ENCODE results near the gene TPP2. TPM values are rescaled to one million over a fixed set of nuclear protein-coding genes. Genes with fewer than 3 reads are reported as not detected.

TPP2 gene
- total and polyA plus RNA-seq, 4 donors, result 14.0 to 55.6 (median 22.4) TPM

- no peaks in the 10 kb centered on the region for H3K36me3 ChIP-seq (ENCODE audit: control insufficient read depth in 4 of 4, insufficient read depth in 3 of 4, low read depth in 1 of 4, low read length in 3 of 4)
- H3K4me3 ChIP-seq (ENCODE audit: low read depth in 1 of 3, low read length in 3 of 3), result no peak overlapping the region
- no peaks in the 10 kb centered on the region for H3K27me3 ChIP-seq (ENCODE audit: control insufficient read depth in 4 of 4, insufficient read depth in 4 of 4, low read length in 3 of 4)
- DNase-seq (ENCODE audit: low spot score), result no peak
- no peaks in the 10 kb centered on the region for H3K9me3 ChIP-seq (ENCODE audit: control insufficient read depth in 4 of 4, low read length in 3 of 4)
- H3K9ac ChIP-seq (ENCODE audit: low read depth in 1 of 2, low read length in 2 of 2), result no peak overlapping the region
- WGBS, result 87% methylated on average over 2 of the region's 2 CpGs
- H3K4me1 ChIP-seq (ENCODE audit: control insufficient read depth in 4 of 4, insufficient read depth in 4 of 4, low read length in 3 of 4), result no peaks in the 10 kb centered on the region
- TF ChIP-seq CTCF (IDR thresholded peaks at IDR 0.05; ENCODE audit: low read depth, low read length, missing input control) (no peak), NR2F2 (IDR thresholded peaks at IDR 0.05) (no peak), EGR1 (IDR thresholded peaks at IDR 0.05; ENCODE audit: low read depth in 2 of 2) (no peak), RXRA (IDR thresholded peaks at IDR 0.05) (no peak), GABPA (IDR thresholded peaks at IDR 0.05 in 1 of 2, conservative IDR thresholded peaks at IDR 0.05 in 1 of 2) (no peak)
- no peak overlapping the region for H3K27ac ChIP-seq (ENCODE audit: low read depth in 1 of 2, low read length in 2 of 2)
Observed at GRCh38 chr13:102718746-102719145, 122.0 kb downstream of the TPP2 start.

GRCh38 chr13:102721800-102722231 is 125.0 kb downstream of the TPP2 start:
- Histone ChIP-seq H3K4me1 (ENCODE audit: control insufficient read depth in 4 of 4, insufficient read depth in 4 of 4, low read length in 3 of 4) (peaks cover 0 to 3% (median 1%) of the 10 kb centered on the region in 4 donors), H3K27ac (ENCODE audit: low read depth in 1 of 2, low read length in 2 of 2) (no peak overlapping the region), H3K36me3 (ENCODE audit: control insufficient read depth in 4 of 4, insufficient read depth in 3 of 4, low read depth in 1 of 4, low read length in 3 of 4) (no peaks in the 10 kb centered on the region), H3K9ac (ENCODE audit: low read depth in 1 of 2, low read length in 2 of 2) (no peak overlapping the region), H3K4me3 (ENCODE audit: low read depth in 1 of 3, low read length in 3 of 3) (no peak overlapping the region), H3K9me3 (ENCODE audit: control insufficient read depth in 4 of 4, low read length in 3 of 4) (no peaks in the 10 kb centered on the region), H3K27me3 (ENCODE audit: control insufficient read depth in 4 of 4, insufficient read depth in 4 of 4, low read length in 3 of 4) (no peaks in the 10 kb centered on the region)
- WGBS, result 43% methylated on average over 1 of the region's 1 CpG
- DNase-seq (ENCODE audit: low spot score), result no peak
- TF ChIP-seq GABPA (IDR thresholded peaks at IDR 0.05 in 1 of 2, conservative IDR thresholded peaks at IDR 0.05 in 1 of 2) (peak in 1 of 2 donors; percentile 15), HNF4A (conservative IDR thresholded peaks at IDR 0.05) (no peak), SP1 (IDR thresholded peaks at IDR 0.05) (no peak), NR2F2 (IDR thresholded peaks at IDR 0.05) (no peak), ZBTB33 (IDR thresholded peaks at IDR 0.05) (no peak)

GRCh38 chr13:102724923-102725322 is 128.1 kb downstream of the TPP2 start:
- no peaks in the 10 kb centered on the region for H3K36me3 ChIP-seq (ENCODE audit: control insufficient read depth in 4 of 4, insufficient read depth in 3 of 4, low read depth in 1 of 4, low read length in 3 of 4)
- no peak overlapping the region for H3K9ac ChIP-seq (ENCODE audit: low read depth in 1 of 2, low read length in 2 of 2)
- 45% methylated on average over 6 of the region's 6 CpGs for WGBS
- peaks cover 0 to 3% (median 1%) of the 10 kb centered on the region in 4 donors for H3K4me1 ChIP-seq (ENCODE audit: control insufficient read depth in 4 of 4, insufficient read depth in 4 of 4, low read length in 3 of 4)
- H3K9me3 ChIP-seq (ENCODE audit: control insufficient read depth in 4 of 4, low read length in 3 of 4), result no peaks in the 10 kb centered on the region
- no peak overlapping the region for H3K27ac ChIP-seq (ENCODE audit: low read depth in 1 of 2, low read length in 2 of 2)
- no peak overlapping the region for H3K4me3 ChIP-seq (ENCODE audit: low read depth in 1 of 3, low read length in 3 of 3)
- H3K27me3 ChIP-seq (ENCODE audit: control insufficient read depth in 4 of 4, insufficient read depth in 4 of 4, low read length in 3 of 4), result no peaks in the 10 kb centered on the region
- DNase-seq (ENCODE audit: low spot score), result no peak
- TF ChIP-seq CTCF (IDR thresholded peaks at IDR 0.05; ENCODE audit: low read depth, low read length, missing input control), result peak; percentile 31
- TF ChIP-seq EGR1 (IDR thresholded peaks at IDR 0.05; ENCODE audit: low read depth in 2 of 2), result peak in 1 of 2 donors; percentile 36
- no peak for TF ChIP-seq FOXA2 (IDR thresholded peaks at IDR 0.05)
- TF ChIP-seq FOXA1 (IDR thresholded peaks at IDR 0.05), result no peak
- TF ChIP-seq NR2F2 (IDR thresholded peaks at IDR 0.05), result no peak
- TF ChIP-seq SP1 (IDR thresholded peaks at IDR 0.05), result peak; percentile 55
- TF ChIP-seq RXRA (IDR thresholded peaks at IDR 0.05), result peak; percentile 44 to 74
- TF ChIP-seq YY1 (IDR thresholded peaks at IDR 0.05), result peak; percentile 39
- TF ChIP-seq HNF4G (IDR thresholded peaks at IDR 0.05), result no peak
- peak; percentile 67 to 75 for TF ChIP-seq HNF4A (conservative IDR thresholded peaks at IDR 0.05)
- no peak for TF ChIP-seq TAF1 (conservative IDR thresholded peaks at IDR 0.05)
- TF ChIP-seq GABPA (IDR thresholded peaks at IDR 0.05 in 1 of 2, conservative IDR thresholded peaks at IDR 0.05 in 1 of 2), result peak in 1 of 2 donors; percentile 39
- peak; percentile 26 for TF ChIP-seq REST (IDR thresholded peaks at IDR 0.05)
- peak; percentile 66 to 77 for TF ChIP-seq RAD21 (IDR thresholded peaks at IDR 0.05)
- peak; percentile 30 for TF ChIP-seq MAX (IDR thresholded peaks at IDR 0.05)
- peak in 1 of 2 donors; percentile 50 for TF ChIP-seq JUND (IDR thresholded peaks at IDR 0.05)

Data from liver (tissue), 9 donors.